GM18873 (cell line): ENCODE data around the gene MSX2.

Experiments
- ATAC-seq: cut with Tn5 transposase; IDR thresholded peaks from one replicate; pipeline ENCODE4 v1.9.1; 2021; ENCODE audit warnings: mild to moderate bottlenecking, moderate library complexity, moderate number of reproducible peaks; ENCODE audit not compliant: unreplicated experiment, low FRiP score

Gene MSX2

GRCh38 chr5:174717826-174718455 lies 6.4 kb upstream of the MSX2 start:
- no peak for ATAC-seq

- no peak for ATAC-seq
Observed at GRCh38 chr5:174718880-174719610, 5.3 kb upstream of the MSX2 start.

GRCh38 chr5:174719793-174720611 lies 4.4 kb upstream of the MSX2 start:
- no peak for ATAC-seq

DNA sequence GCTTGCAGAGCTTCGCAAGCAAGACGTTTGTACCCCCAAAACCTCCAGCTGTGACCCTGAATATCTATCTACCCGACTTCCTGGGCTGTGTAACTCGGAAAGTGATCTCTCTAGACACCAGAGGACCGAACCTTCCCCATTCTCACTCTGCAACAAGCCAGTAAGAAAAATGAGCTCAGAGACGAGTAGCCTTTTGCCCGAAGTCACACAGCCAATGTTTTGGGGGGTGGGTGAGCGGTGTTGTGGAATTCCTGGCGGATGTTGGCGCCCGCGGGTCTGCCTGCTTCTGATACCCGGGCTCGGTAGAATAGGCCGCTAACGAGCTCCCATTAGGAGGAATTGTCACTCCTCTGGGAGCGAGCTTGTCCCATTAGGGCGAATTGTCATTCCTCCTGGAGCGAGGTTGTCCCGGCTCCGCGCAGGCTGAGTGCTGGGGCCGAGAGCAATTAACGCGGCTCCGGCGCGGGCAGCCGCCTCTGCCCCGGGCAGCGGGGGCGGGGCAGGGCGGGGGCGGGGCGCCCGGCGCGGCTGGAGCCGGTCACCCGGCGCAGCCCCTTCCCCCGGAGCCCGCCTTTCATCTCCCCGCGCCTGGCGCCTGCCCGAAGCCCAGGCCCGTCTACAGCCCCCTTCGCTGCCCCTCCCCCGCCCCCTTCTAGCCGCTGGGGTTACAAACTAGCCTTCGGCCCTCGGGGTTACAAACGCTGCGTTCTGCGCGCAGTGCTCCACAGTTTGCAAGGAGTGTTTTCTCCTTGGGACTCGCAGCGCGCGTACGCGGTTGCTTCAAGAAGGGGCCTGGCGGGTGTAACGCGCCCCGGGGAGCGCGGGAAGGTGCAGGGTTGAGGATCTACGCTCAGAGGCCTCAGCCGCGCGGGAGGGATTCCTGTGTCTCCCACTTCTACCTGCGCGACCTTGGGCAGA lies 3.5 kb upstream of the MSX2 start:
- ATAC-seq = no peak

GRCh38 chr5:174721530-174722432 lies 2.6 kb upstream of the MSX2 start:
- ATAC-seq = no peak

- no peak for ATAC-seq
Observed at GRCh38 chr5:174722500-174722899, 1.9 kb upstream of the MSX2 start.

DNA sequence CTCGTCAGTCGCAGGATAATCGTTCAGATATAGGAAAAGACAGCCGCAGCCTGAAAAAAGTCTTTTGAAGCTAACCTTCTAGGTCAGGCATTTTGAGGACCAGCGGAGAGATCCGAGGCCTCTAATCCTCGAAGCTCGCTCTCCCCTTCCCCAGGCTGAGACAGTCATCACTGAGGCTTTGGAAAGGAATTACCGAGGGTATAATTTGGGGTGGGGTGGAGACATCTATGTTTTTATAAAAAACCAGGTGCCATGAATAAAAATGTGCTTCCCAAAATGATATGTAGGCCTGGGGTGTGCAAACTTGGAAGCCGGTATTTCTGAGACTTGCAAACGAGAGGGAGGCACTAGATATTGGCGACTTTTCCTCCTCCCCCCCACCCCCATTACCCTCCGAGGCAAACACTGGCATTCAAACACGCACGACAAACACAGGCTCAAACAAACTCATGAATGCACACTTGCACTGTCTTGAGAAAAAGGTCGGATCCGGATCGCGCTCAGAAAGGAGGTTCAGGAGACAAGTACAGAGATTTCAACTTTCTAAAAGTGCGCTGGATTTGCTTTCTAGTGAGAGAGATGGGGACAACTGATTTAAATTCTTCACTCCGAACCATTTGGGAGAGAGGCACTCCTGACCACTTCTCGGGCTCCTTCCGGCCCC lies 935 bp upstream of the MSX2 start:
- no peak for ATAC-seq

GRCh38 chr5:174723979-174724483 lies 351 bp upstream of the MSX2 start:
- ATAC-seq = no peak

DNA sequence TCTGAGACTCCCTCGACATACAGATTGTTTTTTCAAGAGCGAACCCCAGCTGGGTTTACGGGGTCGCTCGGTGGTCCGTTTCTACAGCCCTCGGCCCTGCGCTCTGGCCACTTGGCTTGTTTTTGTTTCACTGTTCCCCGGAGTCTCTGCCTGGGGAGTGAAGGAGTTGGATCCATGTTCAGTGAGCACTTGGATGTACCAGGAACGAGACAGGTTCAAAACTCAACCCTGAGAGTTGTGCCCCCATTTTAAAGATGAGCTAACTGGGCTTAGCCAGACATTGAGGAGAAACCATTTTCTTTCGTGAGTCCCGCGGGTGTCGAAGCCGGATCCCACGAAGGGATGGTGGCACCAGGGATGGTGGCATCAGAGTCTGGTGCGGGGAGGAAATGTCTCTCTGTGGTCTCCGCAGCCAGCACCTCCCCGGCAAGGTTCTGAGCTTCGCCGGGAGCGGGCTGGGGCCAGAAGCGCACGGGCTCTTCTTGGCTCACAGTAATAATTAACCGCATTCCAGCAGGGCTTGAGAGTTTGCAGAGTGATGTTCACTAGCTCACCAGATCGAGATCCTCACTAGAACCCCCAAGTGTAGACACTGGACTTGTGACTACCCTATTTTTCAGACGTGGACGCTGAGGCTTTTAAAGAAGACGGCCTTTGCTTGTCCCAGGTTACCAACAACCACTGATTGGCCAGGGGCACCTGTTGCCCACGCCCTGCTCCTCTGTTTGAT lies 1.0 kb downstream of the MSX2 start:
- ATAC-seq = no peak

GRCh38 chr5:174725991-174726601 lies 1.7 kb downstream of the MSX2 start:
- ATAC-seq = no peak

DNA sequence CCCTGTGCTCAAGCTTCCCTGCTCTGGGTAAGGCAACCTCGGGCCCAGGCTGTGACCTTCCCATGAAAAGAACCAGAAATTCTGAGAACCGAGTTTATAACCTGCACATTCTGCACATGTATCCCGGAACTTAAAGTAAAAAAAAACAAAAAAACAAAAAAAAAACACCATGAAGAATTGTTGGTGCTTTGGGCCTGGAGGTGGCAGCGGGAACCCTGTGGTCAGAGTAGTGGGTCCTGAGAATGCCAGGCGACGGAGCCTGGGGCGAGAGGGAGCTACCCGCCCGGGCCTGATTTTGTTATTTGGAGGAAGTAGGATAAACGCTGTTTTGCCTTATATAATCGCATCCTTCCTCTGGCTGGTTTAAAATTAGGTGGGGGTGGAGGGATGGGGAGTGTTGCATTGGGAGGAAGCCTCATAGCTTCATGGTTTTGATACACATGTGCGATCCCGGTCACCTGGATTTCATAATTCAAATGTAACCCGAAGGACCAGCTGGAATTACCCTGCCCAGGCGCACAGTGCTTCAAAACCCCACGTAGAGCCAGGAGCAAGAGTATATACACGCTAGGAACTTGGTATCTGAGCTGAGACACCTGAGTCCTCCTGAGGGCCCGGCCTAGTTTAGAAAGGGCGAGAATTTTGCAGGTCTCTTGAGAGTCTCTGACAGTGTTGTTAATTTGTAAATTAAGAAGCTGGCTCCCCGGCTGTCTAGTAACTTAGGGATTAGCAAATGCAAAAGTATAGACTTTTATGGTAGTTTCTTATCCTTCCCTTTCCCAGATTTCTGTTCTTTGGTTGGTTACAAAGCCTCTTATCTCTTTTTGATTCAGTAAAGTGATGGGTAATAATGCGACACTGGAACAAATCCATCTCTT lies 2.8 kb downstream of the MSX2 start:
- no peak for ATAC-seq

DNA sequence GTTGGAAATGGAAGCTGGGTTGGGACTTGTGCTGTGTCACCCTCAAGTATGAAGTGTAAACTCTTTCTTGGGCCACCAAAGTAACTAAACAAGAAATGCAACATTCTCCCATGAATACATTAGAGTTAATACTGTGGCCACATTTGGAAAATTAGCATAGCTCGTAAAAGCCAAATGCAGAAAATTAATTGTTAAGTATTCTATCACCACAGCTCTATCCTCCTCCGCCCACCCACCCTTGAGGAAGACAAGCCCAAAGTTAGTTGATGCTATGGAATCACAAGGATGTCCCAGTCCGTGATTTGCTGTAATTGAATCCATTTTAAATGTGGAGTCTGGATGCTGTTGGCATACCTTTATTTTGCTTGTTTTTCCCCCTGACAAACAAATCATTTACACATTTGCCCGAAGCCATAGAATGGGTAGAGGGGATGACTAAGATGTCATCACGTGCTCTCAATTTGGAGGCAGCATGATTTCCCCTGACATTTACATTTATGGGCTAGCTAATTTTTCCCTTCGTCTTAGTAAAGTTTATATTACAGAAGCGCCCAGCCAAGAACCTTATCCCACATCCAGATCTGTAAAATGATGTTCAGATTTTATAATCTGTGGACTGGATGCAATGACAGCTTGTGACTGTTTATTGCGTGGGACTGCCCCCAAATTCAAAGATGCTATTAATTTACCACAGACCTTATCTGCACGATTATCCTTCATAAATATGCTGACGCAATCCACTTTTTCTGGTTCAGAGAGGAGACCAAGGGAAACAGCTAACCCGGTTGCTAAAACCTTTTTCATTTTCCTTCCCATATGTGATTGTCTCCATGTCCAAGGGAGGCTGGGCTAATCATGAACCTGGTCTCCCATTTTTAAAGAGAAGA lies 3.7 kb downstream of the MSX2 start:
- no peak for ATAC-seq

DNA sequence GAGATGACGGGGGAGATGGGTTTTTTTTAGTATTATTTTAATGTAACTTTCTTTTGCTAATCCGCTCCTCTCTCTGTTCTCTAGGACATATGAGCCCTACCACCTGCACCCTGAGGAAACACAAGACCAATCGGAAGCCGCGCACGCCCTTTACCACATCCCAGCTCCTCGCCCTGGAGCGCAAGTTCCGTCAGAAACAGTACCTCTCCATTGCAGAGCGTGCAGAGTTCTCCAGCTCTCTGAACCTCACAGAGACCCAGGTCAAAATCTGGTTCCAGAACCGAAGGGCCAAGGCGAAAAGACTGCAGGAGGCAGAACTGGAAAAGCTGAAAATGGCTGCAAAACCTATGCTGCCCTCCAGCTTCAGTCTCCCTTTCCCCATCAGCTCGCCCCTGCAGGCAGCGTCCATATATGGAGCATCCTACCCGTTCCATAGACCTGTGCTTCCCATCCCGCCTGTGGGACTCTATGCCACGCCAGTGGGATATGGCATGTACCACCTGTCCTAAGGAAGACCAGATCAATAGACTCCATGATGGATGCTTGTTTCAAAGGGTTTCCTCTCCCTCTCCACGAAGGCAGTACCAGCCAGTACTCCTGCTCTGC lies 4.8 kb downstream of the MSX2 start:
- ATAC-seq = no peak

GRCh38 chr5:174731214-174732035 lies 7.0 kb downstream of the MSX2 start:
- ATAC-seq = no peak
